ENCODE results near the gene CLEC10A.
"Not testable (repeated sequence)": the region's sequence is repeated elsewhere in the genome, so short reads cannot be mapped to it uniquely, and the experiment has no call there.

The CLEC10A gene

DNA sequence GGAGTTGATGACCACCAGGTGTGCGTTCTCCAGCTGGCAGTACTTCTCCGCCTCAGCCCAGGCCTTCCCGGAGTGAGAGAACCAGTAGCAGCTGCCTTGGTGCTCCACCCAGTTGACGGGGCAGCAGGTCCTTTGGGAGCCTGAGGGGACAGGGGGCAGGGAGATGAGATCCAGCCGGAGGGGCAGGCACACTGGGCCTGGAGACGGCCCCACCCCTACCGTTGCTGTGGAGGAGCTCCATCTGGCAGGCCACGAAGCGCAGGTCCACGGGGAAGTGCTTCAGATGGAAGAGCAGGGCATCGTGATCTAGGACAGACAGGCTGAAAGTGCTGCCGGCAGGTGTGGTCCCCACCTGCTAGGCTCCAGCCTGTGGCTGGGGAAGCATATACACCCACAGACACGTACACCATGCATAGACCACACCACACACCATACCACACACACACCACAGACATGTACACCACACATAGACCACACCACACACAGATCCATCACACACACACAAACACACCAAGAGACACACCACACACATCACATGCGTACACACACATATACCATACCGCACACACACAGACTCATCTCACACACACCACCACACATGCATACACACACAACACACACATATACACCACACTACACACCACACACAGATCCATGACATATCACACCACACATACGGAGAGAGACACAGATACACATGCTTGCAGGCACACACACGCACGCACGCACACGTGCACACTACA lies 27.1 kb upstream of the CLEC10A start:
- H2AFZ ChIP-seq (ENCODE audit: low read length): no peak overlapping the region
- H3K9me3 ChIP-seq (ENCODE audit: insufficient read depth, low read depth, low read length): no peaks in the 10 kb centered on the region
- no peak overlapping the region for H3K9ac ChIP-seq (ENCODE audit: low read depth, low read length, poor library complexity, severe bottlenecking)
- peaks cover 4% of the 10 kb centered on the region for H3K4me1 ChIP-seq (ENCODE audit: insufficient read depth, low read length, poor library complexity, severe bottlenecking)
- no peaks in the 10 kb centered on the region for H4K20me1 ChIP-seq (ENCODE audit: insufficient read depth, low read length, poor library complexity, severe bottlenecking)
- TF ChIP-seq EZH2phosphoT487 (IDR thresholded peaks at IDR 0.05; ENCODE audit: borderline replicate concordance): no peak
- TF ChIP-seq, protein P1, sequence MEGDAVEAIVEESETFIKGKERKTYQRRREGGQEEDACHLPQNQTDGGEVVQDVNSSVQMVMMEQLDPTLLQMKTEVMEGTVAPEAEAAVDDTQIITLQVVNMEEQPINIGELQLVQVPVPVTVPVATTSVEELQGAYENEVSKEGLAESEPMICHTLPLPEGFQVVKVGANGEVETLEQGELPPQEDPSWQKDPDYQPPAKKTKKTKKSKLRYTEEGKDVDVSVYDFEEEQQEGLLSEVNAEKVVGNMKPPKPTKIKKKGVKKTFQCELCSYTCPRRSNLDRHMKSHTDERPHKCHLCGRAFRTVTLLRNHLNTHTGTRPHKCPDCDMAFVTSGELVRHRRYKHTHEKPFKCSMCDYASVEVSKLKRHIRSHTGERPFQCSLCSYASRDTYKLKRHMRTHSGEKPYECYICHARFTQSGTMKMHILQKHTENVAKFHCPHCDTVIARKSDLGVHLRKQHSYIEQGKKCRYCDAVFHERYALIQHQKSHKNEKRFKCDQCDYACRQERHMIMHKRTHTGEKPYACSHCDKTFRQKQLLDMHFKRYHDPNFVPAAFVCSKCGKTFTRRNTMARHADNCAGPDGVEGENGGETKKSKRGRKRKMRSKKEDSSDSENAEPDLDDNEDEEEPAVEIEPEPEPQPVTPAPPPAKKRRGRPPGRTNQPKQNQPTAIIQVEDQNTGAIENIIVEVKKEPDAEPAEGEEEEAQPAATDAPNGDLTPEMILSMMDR (conservative IDR thresholded peaks at IDR 0.05; ENCODE audit: low read length): no peak
- no peaks in the 10 kb centered on the region for H3K9me2 ChIP-seq (replicated peaks; ENCODE audit: low read depth, low read length)
- no peaks in the 10 kb centered on the region for H3K27me3 ChIP-seq (ENCODE audit: insufficient read depth, low read length, poor library complexity, severe bottlenecking)
- H3K4me2 ChIP-seq (ENCODE audit: low read depth, low read length, poor library complexity, severe bottlenecking): no peak overlapping the region
- no peak overlapping the region for H3K4me3 ChIP-seq (ENCODE audit: low read length, poor library complexity, severe bottlenecking)
- no peaks in the 10 kb centered on the region for H3K36me3 ChIP-seq (ENCODE audit: insufficient read depth, low read length)
- no peaks in the 10 kb centered on the region for H3F3A ChIP-seq (ENCODE audit: low read depth)
- no peaks in the 10 kb centered on the region for H3K79me2 ChIP-seq (ENCODE audit: insufficient read depth, low read length)

DNA sequence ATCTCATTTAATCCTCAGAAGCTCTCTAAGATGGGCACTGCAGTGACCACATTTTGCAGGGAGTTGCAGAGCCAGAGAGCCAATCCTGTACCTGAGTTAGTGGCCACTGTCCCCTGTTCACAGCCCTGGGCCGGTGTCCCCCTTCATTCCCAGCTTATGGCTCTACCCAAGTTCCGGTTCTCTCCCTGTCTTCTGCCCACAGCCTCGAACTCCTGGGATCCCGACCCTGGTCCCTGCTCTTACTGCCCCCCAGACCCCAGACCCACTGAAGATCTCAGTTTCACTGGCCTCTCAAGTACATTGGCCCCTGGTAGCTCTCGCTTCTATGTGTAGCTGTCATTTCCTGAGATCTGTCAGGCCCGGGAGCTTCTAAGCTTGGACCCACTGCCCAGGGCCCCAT lies 22.4 kb upstream of the CLEC10A start:
- Histone ChIP-seq H3F3A (ENCODE audit: low read depth) (no peaks in the 10 kb centered on the region), H3K79me2 (ENCODE audit: insufficient read depth, low read length) (no peaks in the 10 kb centered on the region), H3K27me3 (ENCODE audit: insufficient read depth, low read length, poor library complexity, severe bottlenecking) (no peaks in the 10 kb centered on the region), H3K4me3 (ENCODE audit: low read length, poor library complexity, severe bottlenecking) (no peak overlapping the region), H3K4me2 (ENCODE audit: low read depth, low read length, poor library complexity, severe bottlenecking) (no peak overlapping the region), H3K9ac (ENCODE audit: low read depth, low read length, poor library complexity, severe bottlenecking) (no peak overlapping the region), H4K20me1 (ENCODE audit: insufficient read depth, low read length, poor library complexity, severe bottlenecking) (no peaks in the 10 kb centered on the region), H2AFZ (ENCODE audit: low read length) (no peak overlapping the region), H3K4me1 (ENCODE audit: insufficient read depth, low read length, poor library complexity, severe bottlenecking) (no peaks in the 10 kb centered on the region), H3K36me3 (ENCODE audit: insufficient read depth, low read length) (no peaks in the 10 kb centered on the region), H3K9me3 (ENCODE audit: insufficient read depth, low read depth, low read length) (no peaks in the 10 kb centered on the region), H3K9me2 (replicated peaks; ENCODE audit: low read depth, low read length) (no peaks in the 10 kb centered on the region)
- TF ChIP-seq, protein P1 (conservative IDR thresholded peaks at IDR 0.05; ENCODE audit: low read length): no peak
- TF ChIP-seq EZH2phosphoT487 (IDR thresholded peaks at IDR 0.05; ENCODE audit: borderline replicate concordance): no peak

DNA sequence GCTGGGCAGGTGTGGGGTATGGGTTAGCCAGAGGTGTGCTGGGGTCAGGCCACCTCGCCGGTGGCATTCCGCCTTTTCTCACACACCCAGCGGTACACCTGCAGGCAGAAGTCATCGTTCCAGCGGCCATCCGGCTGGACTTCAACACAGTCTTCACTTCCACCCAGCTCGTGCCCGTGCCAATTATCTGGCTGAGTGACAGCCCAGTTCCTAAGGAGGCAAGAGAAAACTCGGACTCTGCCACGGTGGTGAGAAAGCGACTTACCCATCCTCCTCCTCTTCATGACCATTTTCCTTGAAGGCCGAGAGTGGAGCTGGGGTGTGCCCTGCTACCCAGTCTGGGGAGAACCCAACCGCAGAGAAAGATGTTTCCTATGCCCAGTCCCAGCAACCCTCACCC lies 21.5 kb upstream of the CLEC10A start:
- H4K20me1 ChIP-seq (ENCODE audit: insufficient read depth, low read length, poor library complexity, severe bottlenecking): no peaks in the 10 kb centered on the region
- H3F3A ChIP-seq (ENCODE audit: low read depth): no peaks in the 10 kb centered on the region
- no peaks in the 10 kb centered on the region for H3K4me1 ChIP-seq (ENCODE audit: insufficient read depth, low read length, poor library complexity, severe bottlenecking)
- no peaks in the 10 kb centered on the region for H3K9me2 ChIP-seq (replicated peaks; ENCODE audit: low read depth, low read length)
- H3K36me3 ChIP-seq (ENCODE audit: insufficient read depth, low read length): no peaks in the 10 kb centered on the region
- no peaks in the 10 kb centered on the region for H3K9me3 ChIP-seq (ENCODE audit: insufficient read depth, low read depth, low read length)
- no peaks in the 10 kb centered on the region for H3K79me2 ChIP-seq (ENCODE audit: insufficient read depth, low read length)
- H2AFZ ChIP-seq (ENCODE audit: low read length): no peak overlapping the region
- H3K4me3 ChIP-seq (ENCODE audit: low read length, poor library complexity, severe bottlenecking): no peak overlapping the region
- no peak for TF ChIP-seq EZH2phosphoT487 (IDR thresholded peaks at IDR 0.05; ENCODE audit: borderline replicate concordance)
- TF ChIP-seq, protein P1 (conservative IDR thresholded peaks at IDR 0.05; ENCODE audit: low read length): no peak
- H3K27me3 ChIP-seq (ENCODE audit: insufficient read depth, low read length, poor library complexity, severe bottlenecking): no peaks in the 10 kb centered on the region
- H3K4me2 ChIP-seq (ENCODE audit: low read depth, low read length, poor library complexity, severe bottlenecking): no peak overlapping the region
- H3K9ac ChIP-seq (ENCODE audit: low read depth, low read length, poor library complexity, severe bottlenecking): no peak overlapping the region

DNA sequence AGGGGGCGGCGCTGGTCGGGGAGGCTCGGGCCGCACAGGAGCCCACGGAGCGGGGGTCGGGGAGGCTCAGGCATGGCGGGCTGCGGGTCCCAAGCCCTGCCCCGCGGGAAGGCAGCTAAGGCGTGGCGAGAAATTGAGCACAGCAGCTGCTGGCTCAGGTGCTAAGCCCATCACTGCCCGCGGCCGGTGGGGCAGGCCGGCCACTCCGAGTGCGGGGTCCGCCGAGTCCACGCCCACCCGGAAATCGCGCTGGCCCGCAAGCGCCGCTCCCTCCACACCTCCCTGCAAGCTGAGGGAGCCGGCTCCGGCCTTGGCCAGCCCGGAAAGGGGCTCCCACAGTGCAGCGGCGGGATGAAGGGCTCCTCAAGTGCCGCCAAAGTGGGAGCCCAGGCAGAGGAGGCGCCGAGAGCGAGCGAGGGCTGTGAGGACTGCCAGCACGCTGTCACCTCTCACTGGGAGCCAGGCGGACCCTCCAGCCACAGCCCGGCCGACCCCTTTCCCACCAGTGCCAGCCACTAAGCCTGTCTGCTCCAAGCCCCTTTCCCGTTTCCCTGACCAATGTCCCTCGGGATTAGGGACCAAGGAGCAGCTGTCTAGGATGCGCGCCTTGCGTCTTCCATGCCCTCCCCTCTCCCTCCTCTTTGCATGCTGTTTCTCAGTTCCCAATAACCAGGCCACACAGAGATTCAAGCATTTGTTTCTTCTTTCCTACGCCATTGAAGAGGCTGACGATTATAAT lies 20.8 kb upstream of the CLEC10A start:
- H3K27me3 ChIP-seq (ENCODE audit: insufficient read depth, low read length, poor library complexity, severe bottlenecking); H3K9ac ChIP-seq (ENCODE audit: low read depth, low read length, poor library complexity, severe bottlenecking); H3K4me1 ChIP-seq (ENCODE audit: insufficient read depth, low read length, poor library complexity, severe bottlenecking); H3K36me3 ChIP-seq (ENCODE audit: insufficient read depth, low read length); H3K4me3 ChIP-seq (ENCODE audit: low read length, poor library complexity, severe bottlenecking); H3K4me2 ChIP-seq (ENCODE audit: low read depth, low read length, poor library complexity, severe bottlenecking); H3K9me3 ChIP-seq (ENCODE audit: insufficient read depth, low read depth, low read length); H3K9me2 ChIP-seq (replicated peaks; ENCODE audit: low read depth, low read length); H4K20me1 ChIP-seq (ENCODE audit: insufficient read depth, low read length, poor library complexity, severe bottlenecking); H3K79me2 ChIP-seq (ENCODE audit: insufficient read depth, low read length); H2AFZ ChIP-seq (ENCODE audit: low read length); H3F3A ChIP-seq (ENCODE audit: low read depth): not testable (repeated sequence)
